ENCODE measurements around the gene TIMP1. TPM values are rescaled to one million over a fixed set of nuclear protein-coding genes. Genes with fewer than 3 reads are reported as not detected.
A peak's percentile ranks its signal among the peaks of the same experiment; 100 is the strongest.

The TIMP1 gene
- polyA plus RNA-seq, 1 donor (not counting 4 experiments of a cell fraction or from before 2014, with no cell fraction given) = 151 TPM

GRCh38 chrX:47560179-47560933 is 21.9 kb upstream of the TIMP1 start:
- Histone ChIP-seq H3K9me3 (ENCODE audit: control insufficient read depth, low read depth, low read length) (no peaks in the 10 kb centered on the region), H3K79me2 (ENCODE audit: control insufficient read depth, insufficient read depth, low read length) (peaks cover 15% of the 10 kb centered on the region), H3K9me1 (ENCODE audit: control insufficient read depth, extremely low read depth, insufficient read depth, low read length) (no peaks in the 10 kb centered on the region), H3K27me3 (ENCODE audit: control insufficient read depth, extremely low read depth, insufficient read depth, low read length) (no peaks in the 10 kb centered on the region), H3K36me3 (ENCODE audit: control insufficient read depth in 2 of 2, extremely low read depth in 1 of 2, insufficient read depth in 2 of 2, low read length in 2 of 2) (no peaks in the 10 kb centered on the region), H3K9ac (ENCODE audit: control insufficient read depth, extremely low read depth, insufficient read depth, low read length) (peak overlapping the region; percentile 83), H3K4me3 (ENCODE audit: control insufficient read depth in 2 of 3, extremely low read depth in 1 of 3, insufficient read depth in 2 of 3, low read depth in 1 of 3, low read length in 3 of 3) (peak overlapping the region; percentile 54 to 85 (median 65)), H2AFZ (ENCODE audit: control insufficient read depth, low read length) (peak overlapping the region; percentile 70), H3K4me2 (ENCODE audit: control insufficient read depth, extremely low read depth, insufficient read depth, low read depth, low read length) (peak overlapping the region; percentile 75), H3K4me1 (ENCODE audit: control insufficient read depth, extremely low read depth, insufficient read depth, low read length) (peaks cover 4% of the 10 kb centered on the region), H3K27ac (ENCODE audit: control insufficient read depth, insufficient read depth, low read length) (peak overlapping the region; percentile 74), H4K20me1 (ENCODE audit: control insufficient read depth, extremely low read depth, insufficient read depth, low read length) (no peaks in the 10 kb centered on the region)
- FAIRE-seq (no peak), DNase-seq (ENCODE audit: low read depth, low spot score) (no peak)
- TF ChIP-seq EZH2 (IDR thresholded peaks at IDR 0.05; ENCODE audit: low read length) = no peak
- no peak for TF ChIP-seq CTCF (optimal IDR thresholded peaks at IDR 0.05 in 1 of 3, IDR thresholded peaks at IDR 0.05 in 1 of 3, conservative IDR thresholded peaks at IDR 0.05 in 1 of 3; ENCODE audit: extremely low read depth in 1 of 3, insufficient read depth in 2 of 3, low read length in 3 of 3)
- dilution Hi-C loops (cut with MboI; ENCODE audit: extremely low pct_ligation_motif_present, low sequenced_read_pairs) = no loop called here

DNA sequence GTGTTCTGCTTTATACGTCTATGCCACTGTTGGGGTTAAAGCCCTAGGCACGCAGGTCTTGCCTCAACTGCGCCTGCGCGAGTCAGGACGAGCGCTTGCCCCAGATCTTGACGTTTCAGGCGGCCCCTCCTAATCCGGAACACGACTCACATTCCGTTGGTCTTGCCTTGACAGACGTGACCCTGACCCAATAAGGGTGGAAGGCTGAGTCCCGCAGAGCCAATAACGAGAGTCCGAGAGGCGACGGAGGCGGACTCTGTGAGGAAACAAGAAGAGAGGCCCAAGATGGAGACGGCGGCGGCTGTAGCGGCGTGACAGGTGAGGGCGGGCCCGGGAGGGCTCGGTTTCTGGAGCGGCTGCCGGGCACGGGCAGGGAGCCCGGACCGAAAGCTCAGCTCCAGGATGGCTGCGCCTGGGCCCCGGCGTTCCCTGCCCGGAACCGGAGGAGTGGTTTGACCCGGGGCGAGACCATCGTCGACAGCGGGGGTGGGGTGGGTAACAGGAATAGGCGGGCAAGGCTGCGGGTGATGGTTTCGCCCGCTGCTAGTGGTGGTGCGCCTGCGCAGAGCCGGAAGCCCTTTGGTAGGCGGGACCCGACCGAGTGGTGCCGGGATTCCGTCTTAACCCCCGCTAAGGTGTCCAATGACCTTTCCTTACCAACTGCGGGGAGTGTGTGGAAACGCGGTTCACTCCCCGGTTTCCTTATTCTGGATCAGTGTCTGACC is 21.1 kb upstream of the TIMP1 start, which contains the start of gene ARAF:
Gene ARAF, plus strand, starts transcription at position 272 of the 725 bp plus-strand sequence. CDS start 1,763 bp downstream, outside the sequence.
- dilution Hi-C loops (cut with MboI; ENCODE audit: extremely low pct_ligation_motif_present, low sequenced_read_pairs) = no loop called here
- no peaks in the 10 kb centered on the region for H3K9me1 ChIP-seq (ENCODE audit: control insufficient read depth, extremely low read depth, insufficient read depth, low read length)
- TF ChIP-seq EZH2 (IDR thresholded peaks at IDR 0.05; ENCODE audit: low read length) = no peak
- no peak for TF ChIP-seq CTCF (optimal IDR thresholded peaks at IDR 0.05 in 1 of 3, IDR thresholded peaks at IDR 0.05 in 1 of 3, conservative IDR thresholded peaks at IDR 0.05 in 1 of 3; ENCODE audit: extremely low read depth in 1 of 3, insufficient read depth in 2 of 3, low read length in 3 of 3)
- H4K20me1 ChIP-seq (ENCODE audit: control insufficient read depth, extremely low read depth, insufficient read depth, low read length) = no peaks in the 10 kb centered on the region
- no peaks in the 10 kb centered on the region for H3K36me3 ChIP-seq (ENCODE audit: control insufficient read depth in 2 of 2, extremely low read depth in 1 of 2, insufficient read depth in 2 of 2, low read length in 2 of 2)
- H3K27ac ChIP-seq (ENCODE audit: control insufficient read depth, insufficient read depth, low read length) = peak within 1 kb of the TSS; percentile 82
- H3K9me3 ChIP-seq (ENCODE audit: control insufficient read depth, low read depth, low read length) = no peaks in the 10 kb centered on the region
- peaks cover 15% of the 10 kb centered on the region for H3K79me2 ChIP-seq (ENCODE audit: control insufficient read depth, insufficient read depth, low read length)
- no peaks in the 10 kb centered on the region for H3K27me3 ChIP-seq (ENCODE audit: control insufficient read depth, extremely low read depth, insufficient read depth, low read length)
- FAIRE-seq (peak; percentile 76), DNase-seq (ENCODE audit: low read depth, low spot score) (peak; percentile 90)
- peak within 1 kb of the TSS; percentile 70 for H2AFZ ChIP-seq (ENCODE audit: control insufficient read depth, low read length)
- H3K4me1 ChIP-seq (ENCODE audit: control insufficient read depth, extremely low read depth, insufficient read depth, low read length) = peaks cover 4% of the 10 kb centered on the region
- H3K9ac ChIP-seq (ENCODE audit: control insufficient read depth, extremely low read depth, insufficient read depth, low read length) = peak within 1 kb of the TSS; percentile 83
- H3K4me3 ChIP-seq (ENCODE audit: control insufficient read depth in 2 of 3, extremely low read depth in 1 of 3, insufficient read depth in 2 of 3, low read depth in 1 of 3, low read length in 3 of 3) = peak within 1 kb of the TSS; percentile 54 to 85 (median 70)
- peak within 1 kb of the TSS; percentile 75 for H3K4me2 ChIP-seq (ENCODE audit: control insufficient read depth, extremely low read depth, insufficient read depth, low read depth, low read length)
